ENCODE measurements around the gene GBE1. TPM values are rescaled to one million over a fixed set of nuclear protein-coding genes. Genes with fewer than 3 reads are reported as not detected.

The GBE1 gene
- total and polyA plus RNA-seq, 9 of the 15 experiments (the other 6 are each of a cell fraction or from before 2014, with no cell fraction given): 7.9 to 25.6 (median 13.1) TPM

DNA sequence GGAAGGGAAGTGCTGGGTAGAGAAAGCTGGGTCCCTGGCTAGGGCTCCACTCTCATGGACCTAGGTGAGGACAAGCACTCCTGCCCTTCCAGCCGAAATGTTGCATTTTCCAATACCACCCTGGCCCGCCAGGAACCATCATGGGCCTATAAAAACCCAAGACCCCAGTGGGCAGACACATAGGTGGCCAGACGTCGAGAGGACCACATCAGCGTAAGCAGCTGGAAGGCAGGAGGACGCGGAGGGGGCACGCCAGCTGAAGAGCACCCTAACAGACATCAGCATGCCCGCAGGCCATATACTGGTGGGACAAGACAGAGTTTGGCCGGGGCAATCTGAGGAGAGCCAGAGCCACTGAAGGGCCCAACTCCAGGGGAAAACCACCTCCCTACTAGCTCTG is 98.3 kb downstream of the GBE1 start:
- Histone ChIP-seq H3K4me2 (ENCODE audit: insufficient read depth, low read length) (no peak overlapping the region), H2AFZ (ENCODE audit: low read depth, low read length) (no peak overlapping the region), H3K36me3 (ENCODE audit: control insufficient read depth, insufficient read depth, low read length) (no peaks in the 10 kb centered on the region), H3K9me3 (replicated peaks; ENCODE audit: control insufficient read depth, insufficient read depth, low read depth, low read length) (no peaks in the 10 kb centered on the region), H3K4me3 (no peak overlapping the region), H3K9ac (ENCODE audit: insufficient read depth in 1 of 2, low read depth in 2 of 2, low read length in 2 of 2) (no peak overlapping the region), H3K4me1 (replicated peaks in 1 of 2; ENCODE audit: control insufficient read depth in 2 of 2, insufficient read depth in 2 of 2, low read length in 2 of 2) (0 out of 5 replicates have a peak, but pooled peaks cover 0 to 3% of the 10 kb centered on the region in 2 experiments), H3K27me3 (ENCODE audit: control insufficient read depth in 2 of 2, insufficient read depth in 2 of 2, low read length in 2 of 2) (no peaks in the 10 kb centered on the region), H3K9me1 (ENCODE audit: control insufficient read depth, insufficient read depth, low read length) (no peaks in the 10 kb centered on the region), H3K27ac (ENCODE audit: extremely low read depth, low read depth, low read length) (no peak overlapping the region), H3K79me2 (ENCODE audit: control insufficient read depth, insufficient read depth, low read length) (no peaks in the 10 kb centered on the region), H4K20me1 (replicated peaks; ENCODE audit: control insufficient read depth, insufficient read depth, low read length) (no peaks in the 10 kb centered on the region)
- in situ Hi-C loops (cut with MboI): no loop called here
- no peak for DNase-seq (ENCODE audit: extremely low read depth in 1 of 4, low spot score in 3 of 4)
- POLR2A ChIA-PET: interaction anchor here (0.6 to 1.3 kb wide), 2 partner anchors 10 to 152 kb away, joined by 3 read pairs; no protein-coding TSS in a partner anchor
- intact Hi-C loops (cut with micrococcal nuclease): loop anchor here (10.0 kb wide), 1 partner anchor 162 kb away; no protein-coding TSS in a partner anchor
- 83% methylated on average over 8 of the region's 10 CpGs for WGBS (ENCODE audit: insufficient coverage, low coverage, missing lambda C conversion rate)
- ATAC-seq: no peak
- CTCF ChIA-PET (ENCODE audit: low intra/inter-chr PET ratio): no interaction called here
- BruUV-seq (replicated peaks): no TSS peak
- FAIRE-seq: no peak
- TF ChIP-seq ZNF197 (CRISPR knock-in tag; IDR thresholded peaks at IDR 0.05; ENCODE audit: low read depth): no peak
- TF ChIP-seq XRCC3 (IDR thresholded peaks at IDR 0.05): no peak
- TF ChIP-seq ZNF668 (CRISPR knock-in tag; IDR thresholded peaks at IDR 0.05): no peak
- TF ChIP-seq, protein P1, sequence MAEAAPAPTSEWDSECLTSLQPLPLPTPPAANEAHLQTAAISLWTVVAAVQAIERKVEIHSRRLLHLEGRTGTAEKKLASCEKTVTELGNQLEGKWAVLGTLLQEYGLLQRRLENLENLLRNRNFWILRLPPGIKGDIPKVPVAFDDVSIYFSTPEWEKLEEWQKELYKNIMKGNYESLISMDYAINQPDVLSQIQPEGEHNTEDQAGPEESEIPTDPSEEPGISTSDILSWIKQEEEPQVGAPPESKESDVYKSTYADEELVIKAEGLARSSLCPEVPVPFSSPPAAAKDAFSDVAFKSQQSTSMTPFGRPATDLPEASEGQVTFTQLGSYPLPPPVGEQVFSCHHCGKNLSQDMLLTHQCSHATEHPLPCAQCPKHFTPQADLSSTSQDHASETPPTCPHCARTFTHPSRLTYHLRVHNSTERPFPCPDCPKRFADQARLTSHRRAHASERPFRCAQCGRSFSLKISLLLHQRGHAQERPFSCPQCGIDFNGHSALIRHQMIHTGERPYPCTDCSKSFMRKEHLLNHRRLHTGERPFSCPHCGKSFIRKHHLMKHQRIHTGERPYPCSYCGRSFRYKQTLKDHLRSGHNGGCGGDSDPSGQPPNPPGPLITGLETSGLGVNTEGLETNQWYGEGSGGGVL (CRISPR knock-in tag; IDR thresholded peaks at IDR 0.05): no peak
- TF ChIP-seq HIVEP1 (CRISPR knock-in tag; IDR thresholded peaks at IDR 0.05): no peak
- no peak for TF ChIP-seq NFE2L1 (tag; IDR thresholded peaks at IDR 0.05; ENCODE audit: borderline replicate concordance, low read depth)
- no peak for TF ChIP-seq NFXL1 (CRISPR knock-in tag; IDR thresholded peaks at IDR 0.05)
- TF ChIP-seq CBFB (CRISPR knock-in tag; IDR thresholded peaks at IDR 0.05): no peak
- TF ChIP-seq SMARCA5 (IDR thresholded peaks at IDR 0.05): no peak
- TF ChIP-seq, protein P2, sequence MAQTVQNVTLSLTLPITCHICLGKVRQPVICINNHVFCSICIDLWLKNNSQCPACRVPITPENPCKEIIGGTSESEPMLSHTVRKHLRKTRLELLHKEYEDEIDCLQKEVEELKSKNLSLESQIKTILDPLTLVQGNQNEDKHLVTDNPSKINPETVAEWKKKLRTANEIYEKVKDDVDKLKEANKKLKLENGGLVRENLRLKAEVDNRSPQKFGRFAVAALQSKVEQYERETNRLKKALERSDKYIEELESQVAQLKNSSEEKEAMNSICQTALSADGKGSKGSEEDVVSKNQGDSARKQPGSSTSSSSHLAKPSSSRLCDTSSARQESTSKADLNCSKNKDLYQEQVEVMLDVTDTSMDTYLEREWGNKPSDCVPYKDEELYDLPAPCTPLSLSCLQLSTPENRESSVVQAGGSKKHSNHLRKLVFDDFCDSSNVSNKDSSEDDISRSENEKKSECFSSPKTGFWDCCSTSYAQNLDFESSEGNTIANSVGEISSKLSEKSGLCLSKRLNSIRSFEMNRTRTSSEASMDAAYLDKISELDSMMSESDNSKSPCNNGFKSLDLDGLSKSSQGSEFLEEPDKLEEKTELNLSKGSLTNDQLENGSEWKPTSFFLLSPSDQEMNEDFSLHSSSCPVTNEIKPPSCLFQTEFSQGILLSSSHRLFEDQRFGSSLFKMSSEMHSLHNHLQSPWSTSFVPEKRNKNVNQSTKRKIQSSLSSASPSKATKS (CRISPR knock-in tag; IDR thresholded peaks at IDR 0.05): no peak
- TF ChIP-seq, protein P3, sequence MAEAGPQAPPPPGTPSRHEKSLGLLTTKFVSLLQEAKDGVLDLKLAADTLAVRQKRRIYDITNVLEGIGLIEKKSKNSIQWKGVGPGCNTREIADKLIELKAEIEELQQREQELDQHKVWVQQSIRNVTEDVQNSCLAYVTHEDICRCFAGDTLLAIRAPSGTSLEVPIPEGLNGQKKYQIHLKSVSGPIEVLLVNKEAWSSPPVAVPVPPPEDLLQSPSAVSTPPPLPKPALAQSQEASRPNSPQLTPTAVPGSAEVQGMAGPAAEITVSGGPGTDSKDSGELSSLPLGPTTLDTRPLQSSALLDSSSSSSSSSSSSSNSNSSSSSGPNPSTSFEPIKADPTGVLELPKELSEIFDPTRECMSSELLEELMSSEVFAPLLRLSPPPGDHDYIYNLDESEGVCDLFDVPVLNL (CRISPR knock-in tag; IDR thresholded peaks at IDR 0.05; ENCODE audit: low read depth): no peak
- TF ChIP-seq, protein P4, sequence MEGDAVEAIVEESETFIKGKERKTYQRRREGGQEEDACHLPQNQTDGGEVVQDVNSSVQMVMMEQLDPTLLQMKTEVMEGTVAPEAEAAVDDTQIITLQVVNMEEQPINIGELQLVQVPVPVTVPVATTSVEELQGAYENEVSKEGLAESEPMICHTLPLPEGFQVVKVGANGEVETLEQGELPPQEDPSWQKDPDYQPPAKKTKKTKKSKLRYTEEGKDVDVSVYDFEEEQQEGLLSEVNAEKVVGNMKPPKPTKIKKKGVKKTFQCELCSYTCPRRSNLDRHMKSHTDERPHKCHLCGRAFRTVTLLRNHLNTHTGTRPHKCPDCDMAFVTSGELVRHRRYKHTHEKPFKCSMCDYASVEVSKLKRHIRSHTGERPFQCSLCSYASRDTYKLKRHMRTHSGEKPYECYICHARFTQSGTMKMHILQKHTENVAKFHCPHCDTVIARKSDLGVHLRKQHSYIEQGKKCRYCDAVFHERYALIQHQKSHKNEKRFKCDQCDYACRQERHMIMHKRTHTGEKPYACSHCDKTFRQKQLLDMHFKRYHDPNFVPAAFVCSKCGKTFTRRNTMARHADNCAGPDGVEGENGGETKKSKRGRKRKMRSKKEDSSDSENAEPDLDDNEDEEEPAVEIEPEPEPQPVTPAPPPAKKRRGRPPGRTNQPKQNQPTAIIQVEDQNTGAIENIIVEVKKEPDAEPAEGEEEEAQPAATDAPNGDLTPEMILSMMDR (IDR thresholded peaks at IDR 0.05 in 2 of 3, conservative IDR thresholded peaks at IDR 0.05 in 1 of 3; ENCODE audit: insufficient read depth in 2 of 3, low read depth in 1 of 3, low read length in 3 of 3): no peak
- no peak for TF ChIP-seq NCOA1 (IDR thresholded peaks at IDR 0.05; ENCODE audit: low read depth)
- no peak for TF ChIP-seq ETV1 (tag; conservative IDR thresholded peaks at IDR 0.05; ENCODE audit: low read depth)
- no peak for TF ChIP-seq KLF1 (tag; IDR thresholded peaks at IDR 0.05)
- TF ChIP-seq JUND (IDR thresholded peaks at IDR 0.05; ENCODE audit: borderline replicate concordance, low read depth, low read length): no peak
- TF ChIP-seq JUND (tag; IDR thresholded peaks at IDR 0.05; ENCODE audit: borderline replicate concordance, low read depth, low read length): no peak
